ENCODE measurements around the gene SMNDC1.

DNA sequence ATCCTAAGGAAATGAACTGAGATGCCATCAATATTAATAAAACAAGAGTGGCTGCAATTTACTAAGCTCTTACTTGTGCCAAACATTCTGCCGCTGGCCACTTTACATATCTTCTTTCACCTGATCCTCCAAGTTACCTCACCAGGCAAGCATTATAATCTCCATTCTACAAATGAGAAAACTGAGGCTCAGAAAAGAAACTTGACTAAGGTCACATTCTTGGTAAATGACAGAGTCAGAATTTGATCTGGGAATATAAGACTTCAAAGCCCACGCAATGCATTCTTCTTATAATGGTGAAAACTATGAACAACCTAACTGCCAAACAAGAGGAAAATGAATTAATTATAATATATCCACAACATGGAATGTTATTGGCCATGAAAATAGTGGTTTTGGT is 46.1 kb upstream of the SMNDC1 start:
- TF ChIP-seq, protein P1, sequence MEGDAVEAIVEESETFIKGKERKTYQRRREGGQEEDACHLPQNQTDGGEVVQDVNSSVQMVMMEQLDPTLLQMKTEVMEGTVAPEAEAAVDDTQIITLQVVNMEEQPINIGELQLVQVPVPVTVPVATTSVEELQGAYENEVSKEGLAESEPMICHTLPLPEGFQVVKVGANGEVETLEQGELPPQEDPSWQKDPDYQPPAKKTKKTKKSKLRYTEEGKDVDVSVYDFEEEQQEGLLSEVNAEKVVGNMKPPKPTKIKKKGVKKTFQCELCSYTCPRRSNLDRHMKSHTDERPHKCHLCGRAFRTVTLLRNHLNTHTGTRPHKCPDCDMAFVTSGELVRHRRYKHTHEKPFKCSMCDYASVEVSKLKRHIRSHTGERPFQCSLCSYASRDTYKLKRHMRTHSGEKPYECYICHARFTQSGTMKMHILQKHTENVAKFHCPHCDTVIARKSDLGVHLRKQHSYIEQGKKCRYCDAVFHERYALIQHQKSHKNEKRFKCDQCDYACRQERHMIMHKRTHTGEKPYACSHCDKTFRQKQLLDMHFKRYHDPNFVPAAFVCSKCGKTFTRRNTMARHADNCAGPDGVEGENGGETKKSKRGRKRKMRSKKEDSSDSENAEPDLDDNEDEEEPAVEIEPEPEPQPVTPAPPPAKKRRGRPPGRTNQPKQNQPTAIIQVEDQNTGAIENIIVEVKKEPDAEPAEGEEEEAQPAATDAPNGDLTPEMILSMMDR (IDR thresholded peaks at IDR 0.05; ENCODE audit: borderline replicate concordance, extremely low read depth, low read length, poor library complexity, severe bottlenecking), result no peak
- no peak for TF ChIP-seq EZH2 (IDR thresholded peaks at IDR 0.05; ENCODE audit: borderline replicate concordance, low read depth, low read length, severe bottlenecking)
